GM12801 (cell line): ENCODE measurements around the gene MRM1.

Experiments used
- CTCF ChIP-seq: IDR thresholded peaks from one replicate; pipeline ENCODE4 v1.5.1; 2011; ENCODE audit warnings: control low read depth; ENCODE audit not compliant: insufficient read length; ENCODE audit errors: extremely low read depth

The MRM1 gene

GRCh38 chr17:36602030-36602748, 806 bp downstream of the MRM1 start:
- TF ChIP-seq CTCF: no peak

- TF ChIP-seq CTCF: no peak
These were observed 1.6 kb downstream of the MRM1 start for GRCh38 chr17:36602924-36603384.

- no peak for TF ChIP-seq CTCF
These were observed 6.9 kb downstream of the MRM1 start for GRCh38 chr17:36608280-36608679.

GRCh38 chr17:36608794-36609497, 7.6 kb downstream of the MRM1 start:
- no peak for TF ChIP-seq CTCF

DNA sequence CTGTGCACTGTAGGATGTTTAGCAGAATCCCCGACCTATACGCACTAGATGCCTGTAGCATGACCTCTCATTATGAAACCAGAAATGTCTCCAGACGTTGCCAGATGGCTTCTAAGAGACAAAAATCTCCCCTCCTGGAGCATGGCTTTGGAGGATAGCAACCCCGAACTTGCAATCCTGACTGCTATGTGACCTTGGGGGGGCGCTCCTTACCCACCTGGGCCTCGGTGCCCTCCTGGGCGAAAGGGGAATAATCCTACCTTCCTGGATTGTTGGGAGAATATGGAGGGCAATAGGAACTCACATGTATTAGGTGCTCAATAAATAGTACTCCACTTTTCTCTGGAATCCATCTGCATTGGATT, 8.1 kb downstream of the MRM1 start:
- TF ChIP-seq CTCF: no peak

DNA sequence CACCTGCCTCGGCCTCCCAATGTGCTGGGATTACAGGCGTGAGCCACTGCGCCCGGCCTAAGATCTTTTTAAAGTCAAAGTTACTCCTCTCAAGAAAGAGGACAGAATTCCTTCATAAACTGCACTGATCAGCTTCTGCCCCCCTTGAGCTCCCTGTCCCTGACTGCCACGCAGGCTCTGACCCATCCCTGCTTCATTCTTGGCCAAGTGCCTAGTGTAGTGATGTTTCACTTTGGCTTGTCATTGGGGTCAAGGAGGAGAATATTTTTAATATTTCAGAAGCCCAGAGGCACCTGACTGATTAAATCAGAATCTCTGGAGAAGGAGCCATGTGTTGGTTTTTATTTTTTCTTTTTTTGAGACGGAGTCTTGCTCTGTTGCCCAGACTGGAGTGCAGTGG, 9.1 kb downstream of the MRM1 start:
- no peak for TF ChIP-seq CTCF

- no peak for TF ChIP-seq CTCF
These were observed 10.1 kb downstream of the MRM1 start for GRCh38 chr17:36611345-36612072.
